Inflammatory macrophage treated with lipopolysaccharide for 1 hour (primary cell): ENCODE data around the gene GPR183.
A peak's percentile ranks its signal among the peaks of the same experiment; 100 is the strongest.

Source experiments
- DNase-seq, 2 donors: peaks; one replicate each; pipeline ENCODE4 v3.0.0-alpha.2; 2020 to 2022

GPR183 gene

GRCh38 chr13:99339230-99339721 lies 32.1 kb upstream of the GPR183 start:
- no peak for DNase-seq

DNA sequence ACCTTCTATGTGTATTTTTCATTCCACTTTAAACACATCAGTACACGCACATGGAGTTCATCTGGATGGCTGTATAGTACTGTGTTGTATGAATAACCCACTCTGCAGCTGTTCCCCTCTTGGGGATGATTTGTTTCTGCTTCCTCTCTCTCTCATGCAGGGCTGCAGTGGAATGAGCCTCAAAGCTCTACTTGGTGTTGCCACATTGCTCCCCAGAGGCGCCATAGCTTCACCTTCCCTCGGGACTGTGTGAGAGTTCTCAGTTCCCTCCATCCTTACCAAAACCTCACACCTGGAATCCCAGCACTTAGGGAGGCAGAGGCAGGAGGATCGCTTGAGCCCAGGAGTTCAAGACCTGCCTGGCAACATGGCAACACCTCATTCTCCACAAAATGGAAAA lies 28.4 kb upstream of the GPR183 start:
- no peak for DNase-seq

DNA sequence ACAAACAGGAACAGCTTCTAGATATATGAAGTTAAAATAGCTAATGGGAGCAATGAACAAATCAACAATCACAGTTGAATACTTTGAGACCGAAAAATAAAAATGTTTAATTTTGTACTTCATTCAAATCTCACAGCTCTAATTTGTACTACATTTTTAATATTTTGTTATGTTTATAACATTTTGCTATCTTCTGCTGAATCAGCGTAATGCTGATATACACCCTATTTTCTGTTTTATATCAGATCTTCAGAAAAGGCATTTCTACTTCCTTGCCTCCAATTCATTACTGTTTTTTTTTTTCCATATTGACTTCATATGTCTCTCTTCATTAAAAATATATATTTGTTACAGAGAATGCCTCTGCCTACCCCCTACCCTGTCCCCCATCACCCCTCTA lies 27.9 kb upstream of the GPR183 start:
- no peak for DNase-seq

DNA sequence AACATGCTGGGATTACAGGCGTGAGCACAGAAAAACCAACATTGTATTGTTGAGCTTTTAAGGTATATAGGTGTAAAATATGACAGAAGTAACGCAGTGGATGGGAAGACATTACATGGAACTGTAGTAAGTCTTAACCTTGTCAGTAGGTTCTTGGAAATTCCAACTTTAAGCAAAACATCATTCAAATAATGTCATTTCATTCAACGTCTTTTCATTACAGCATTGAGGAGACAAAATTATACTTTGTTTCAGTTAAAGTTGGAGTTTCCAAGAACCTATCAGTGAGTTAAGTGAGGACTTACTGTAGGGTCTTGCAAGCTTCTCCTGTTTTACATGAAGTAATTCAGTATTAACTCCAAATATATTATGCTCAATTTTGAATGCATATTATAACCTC lies 27.0 kb upstream of the GPR183 start:
- peak; percentile 34 to 64 for DNase-seq

- DNase-seq = no peak
Measured at GRCh38 chr13:99332456-99332855, 25.3 kb upstream of the GPR183 start.

DNA sequence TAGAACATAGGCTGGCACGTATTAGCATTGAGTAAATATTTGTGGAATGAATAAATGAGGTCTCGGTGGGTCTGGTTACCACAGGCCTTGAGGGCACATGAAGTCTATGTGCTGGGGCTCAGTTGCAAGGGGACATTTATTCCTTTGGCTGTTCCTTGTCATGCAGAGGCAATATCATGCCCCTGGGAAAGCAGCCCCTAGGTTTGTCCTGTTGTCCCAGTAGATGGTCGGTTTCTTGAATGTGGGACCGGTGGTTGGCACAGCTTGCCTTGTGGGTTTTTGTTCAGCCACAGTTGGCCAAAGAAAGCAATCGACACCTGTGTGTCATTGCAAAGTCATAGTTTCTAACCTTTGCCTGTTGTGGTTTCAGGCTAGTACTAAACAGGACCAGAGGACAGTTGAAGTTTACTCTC lies 24.7 kb upstream of the GPR183 start:
- no peak for DNase-seq

GRCh38 chr13:99330942-99331341 lies 23.7 kb upstream of the GPR183 start:
- DNase-seq = no peak

DNA sequence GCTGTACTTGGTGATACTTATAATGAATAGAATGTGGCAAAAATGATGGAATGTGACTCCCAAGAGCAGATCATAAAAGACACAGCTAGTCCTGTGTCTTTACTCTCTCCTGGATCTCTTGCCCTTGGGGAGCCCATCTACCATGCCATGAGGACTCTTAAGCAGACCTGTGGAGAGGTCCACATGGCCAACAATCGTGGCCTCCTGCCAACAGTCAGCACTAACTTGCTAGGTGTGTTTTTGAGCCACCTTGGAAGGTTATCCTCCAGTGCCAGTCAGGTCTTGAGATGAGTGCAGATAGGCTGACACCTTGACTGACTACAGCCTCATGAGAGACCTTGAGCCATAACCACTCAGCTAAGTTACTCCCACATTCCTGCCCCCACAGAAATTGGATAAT lies 22.3 kb upstream of the GPR183 start:
- no peak for DNase-seq

GRCh38 chr13:99327761-99328160 lies 20.6 kb upstream of the GPR183 start:
- DNase-seq = no peak

DNA sequence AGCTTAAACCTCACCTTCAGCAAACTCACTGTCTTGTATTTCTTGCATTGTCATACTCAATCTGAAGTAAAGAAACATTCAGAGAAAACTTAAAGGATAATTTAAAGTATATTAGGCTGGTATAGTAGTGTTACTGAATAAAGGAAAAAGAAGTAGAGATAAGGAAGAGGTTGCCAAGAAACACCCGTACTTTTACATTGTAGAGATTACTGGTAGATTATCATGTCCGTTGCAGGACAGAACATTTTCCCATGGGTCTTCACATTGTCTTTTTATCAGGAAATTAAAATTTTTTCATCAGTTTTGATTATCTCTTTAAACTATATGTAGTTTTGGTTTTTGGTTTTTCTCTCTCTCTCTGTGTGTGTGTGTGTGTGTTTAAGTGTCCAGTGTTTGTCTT lies 19.9 kb upstream of the GPR183 start:
- no peak for DNase-seq

GRCh38 chr13:99326012-99326411 lies 18.8 kb upstream of the GPR183 start:
- DNase-seq = no peak

DNA sequence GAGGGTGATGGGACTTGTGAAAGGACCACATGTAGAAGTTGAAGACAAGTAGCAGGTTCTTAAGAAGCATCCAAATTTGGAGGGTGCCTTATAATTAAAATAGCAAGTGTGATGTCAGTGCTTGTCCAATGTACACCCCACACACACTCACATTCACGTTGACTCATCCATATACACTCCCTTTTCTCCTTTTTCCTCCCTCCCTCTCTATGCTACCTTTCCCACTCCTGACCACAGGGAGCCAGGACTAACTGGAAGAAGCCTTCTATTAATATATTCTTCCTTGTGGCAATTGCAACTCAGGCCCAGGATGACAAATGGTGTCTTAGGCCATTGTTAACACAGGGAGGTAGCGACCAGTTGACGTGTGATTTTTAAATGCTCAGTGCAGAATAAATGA lies 16.3 kb upstream of the GPR183 start:
- DNase-seq = no peak

DNA sequence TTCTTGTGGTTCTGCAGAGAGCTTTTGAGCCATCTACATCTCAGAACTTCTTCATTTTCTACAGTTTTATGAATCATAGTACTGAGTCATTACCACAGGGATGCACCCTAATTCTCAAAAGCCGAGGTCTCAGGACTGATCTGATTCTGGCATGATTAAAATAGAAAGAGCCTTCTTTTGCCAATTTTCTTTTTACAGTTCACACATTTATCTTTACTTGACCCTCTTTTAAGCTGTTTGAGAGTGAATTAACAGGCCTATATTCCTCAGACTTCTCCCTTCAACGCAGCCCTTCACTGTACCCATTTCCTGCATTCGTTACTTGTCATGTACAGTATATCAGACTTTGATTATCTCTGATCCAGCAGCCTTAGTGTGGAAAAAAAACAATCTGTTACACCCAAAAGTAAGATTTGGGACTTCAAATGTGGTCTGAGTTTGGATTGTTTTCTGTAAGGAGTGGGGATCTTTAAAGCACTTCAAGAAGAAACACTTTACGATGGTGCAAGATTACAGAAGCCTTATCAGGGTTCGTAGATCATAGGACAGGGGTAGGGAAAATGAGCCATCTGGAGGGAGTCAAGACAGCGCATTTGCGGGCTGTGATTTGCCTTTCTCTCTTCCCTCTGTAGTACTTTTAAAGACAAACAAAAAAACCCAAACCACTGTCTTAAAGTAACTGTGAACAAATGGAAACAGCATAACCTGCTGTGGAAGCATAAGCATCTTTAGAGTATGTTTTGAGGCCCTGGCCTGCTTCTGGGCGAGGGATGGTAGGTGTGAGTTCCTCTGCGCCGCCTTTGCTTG lies 15.3 kb upstream of the GPR183 start:
- peak; percentile 80 to 83 for DNase-seq

GRCh38 chr13:99321709-99322108 lies 14.5 kb upstream of the GPR183 start:
- DNase-seq = no peak

DNA sequence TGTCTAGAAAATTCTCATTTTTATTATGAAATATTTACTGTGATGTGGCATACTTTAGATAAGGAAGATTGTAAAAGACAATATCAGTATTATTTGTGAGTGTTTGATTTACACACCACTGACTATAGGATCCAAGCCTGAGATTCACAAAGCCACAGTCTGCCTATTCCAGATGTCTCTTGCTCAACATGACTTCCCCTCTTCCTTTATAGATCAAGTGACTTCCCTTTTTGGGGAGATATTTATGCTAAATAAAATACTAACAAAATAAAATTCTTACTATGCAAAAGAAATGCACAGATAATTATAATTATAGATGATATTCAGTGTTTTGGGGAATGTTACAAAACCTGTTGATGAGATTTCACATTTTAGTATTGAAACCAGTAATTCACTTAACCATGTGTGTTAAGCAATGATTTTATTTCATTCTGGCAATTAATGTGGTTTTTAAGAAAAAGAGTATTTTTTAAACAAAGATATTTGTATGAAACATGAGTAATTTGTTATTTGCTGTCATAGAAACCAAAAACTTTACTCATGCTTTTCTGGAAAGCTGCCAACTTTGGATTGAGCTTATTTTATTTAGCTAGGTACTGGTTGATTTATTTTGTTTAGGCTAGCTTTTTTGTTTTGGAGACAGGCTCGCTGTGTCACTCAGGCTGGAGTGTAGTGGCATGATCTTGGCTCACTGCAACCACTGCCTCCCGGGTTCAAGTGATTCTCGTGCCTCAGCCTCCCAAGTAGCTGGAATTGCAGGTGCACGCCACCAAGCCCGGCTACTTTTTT lies 13.7 kb upstream of the GPR183 start:
- peak; percentile 67 to 76 for DNase-seq

DNA sequence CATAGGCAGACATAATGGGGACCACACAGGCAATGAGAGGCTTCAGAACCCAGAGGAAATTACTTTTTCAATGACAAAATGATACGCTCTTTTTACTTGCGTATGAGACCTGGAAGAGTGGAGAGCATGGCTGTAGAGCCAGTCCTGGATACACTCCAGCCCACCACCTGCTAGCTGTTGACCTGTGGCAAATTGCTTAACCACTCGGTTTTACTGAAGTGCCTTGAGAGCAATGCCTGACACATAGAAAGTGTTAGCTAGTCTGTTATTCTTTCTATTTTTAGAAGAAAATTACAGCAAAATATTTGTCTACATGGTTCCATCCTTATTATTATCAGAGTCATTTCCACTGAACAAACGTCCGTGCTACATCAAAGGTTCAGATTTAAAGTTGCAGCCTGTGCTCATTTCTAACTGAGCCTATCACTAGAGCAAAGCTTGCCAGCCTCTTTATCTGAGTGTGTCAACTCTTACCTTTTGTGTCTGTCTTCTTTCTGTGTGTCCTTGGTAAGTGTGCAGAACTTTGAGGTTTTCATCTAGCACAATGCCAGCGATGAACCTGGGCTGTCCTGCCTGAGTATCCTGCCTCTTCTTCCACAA lies 9.6 kb upstream of the GPR183 start:
- DNase-seq = no peak

GRCh38 chr13:99316224-99316623 lies 9.0 kb upstream of the GPR183 start:
- no peak for DNase-seq

GRCh38 chr13:99315186-99315585 lies 8.0 kb upstream of the GPR183 start:
- no peak for DNase-seq

DNA sequence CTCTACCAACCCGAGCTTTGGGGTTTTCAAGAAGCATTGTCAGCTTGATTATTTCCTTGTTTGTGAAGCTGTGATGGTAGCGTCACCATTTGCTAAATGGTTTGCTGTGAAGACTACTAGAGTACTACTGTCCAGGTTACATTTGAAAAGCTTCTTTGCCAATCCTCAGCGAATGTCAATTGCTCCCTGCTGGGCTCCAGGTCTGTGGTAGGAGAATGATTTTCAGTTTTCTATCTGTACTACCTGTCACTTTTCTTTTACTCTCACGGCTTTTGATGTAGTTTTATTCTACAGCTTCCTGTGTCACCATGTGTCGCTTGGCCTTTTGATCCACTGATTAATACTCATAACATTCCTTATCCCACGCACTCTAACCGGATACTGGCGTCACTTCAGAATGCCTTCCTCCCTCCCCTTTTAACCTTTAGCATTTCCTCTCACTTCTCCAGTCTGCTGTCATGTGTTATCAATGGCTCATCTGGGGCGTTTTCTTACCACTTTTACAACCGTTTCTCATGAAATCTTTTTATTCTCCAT lies 7.5 kb upstream of the GPR183 start:
- peak in 1 of 2 donors; percentile 64 for DNase-seq

DNA sequence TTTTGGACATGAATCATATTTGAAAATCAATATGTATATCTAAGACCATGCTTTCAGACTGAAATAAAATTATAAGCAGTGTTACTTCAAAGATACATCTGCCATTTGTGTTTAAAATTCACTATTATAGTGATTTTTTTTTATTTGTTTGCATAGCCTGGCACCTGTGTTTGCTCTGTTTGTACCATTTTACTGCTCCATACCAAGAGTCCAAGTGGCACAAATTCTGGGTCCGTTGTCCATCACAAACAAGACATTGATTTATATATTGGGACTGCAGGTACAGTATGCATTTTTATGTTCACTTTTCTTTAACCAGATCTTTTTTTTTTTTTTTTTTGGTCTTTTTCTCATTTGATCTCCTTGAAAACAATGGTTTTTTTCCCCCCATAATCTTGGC lies 6.7 kb upstream of the GPR183 start:
- DNase-seq = no peak

DNA sequence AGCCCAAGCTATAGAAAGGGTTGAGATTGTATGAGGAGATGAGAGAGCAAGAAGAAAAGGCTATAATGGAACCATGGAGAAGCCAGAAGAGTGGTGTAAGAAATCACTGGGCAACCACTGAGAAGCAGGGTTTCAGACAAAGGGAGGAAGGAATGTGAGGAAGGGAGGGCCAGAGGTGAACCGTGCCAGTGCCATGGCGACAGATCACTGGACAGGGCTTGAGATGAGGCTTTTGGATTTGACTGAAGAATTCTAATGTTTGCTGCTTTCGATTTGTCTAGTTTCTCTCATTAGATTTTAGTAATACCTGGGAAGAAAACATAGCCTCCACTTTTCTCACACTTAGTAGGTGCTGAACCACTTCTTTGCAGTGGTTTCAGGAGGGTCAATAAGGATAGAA lies 6.3 kb upstream of the GPR183 start:
- no peak for DNase-seq

GRCh38 chr13:99312493-99312883 lies 5.3 kb upstream of the GPR183 start:
- DNase-seq = peak; percentile 93 to 99

DNA sequence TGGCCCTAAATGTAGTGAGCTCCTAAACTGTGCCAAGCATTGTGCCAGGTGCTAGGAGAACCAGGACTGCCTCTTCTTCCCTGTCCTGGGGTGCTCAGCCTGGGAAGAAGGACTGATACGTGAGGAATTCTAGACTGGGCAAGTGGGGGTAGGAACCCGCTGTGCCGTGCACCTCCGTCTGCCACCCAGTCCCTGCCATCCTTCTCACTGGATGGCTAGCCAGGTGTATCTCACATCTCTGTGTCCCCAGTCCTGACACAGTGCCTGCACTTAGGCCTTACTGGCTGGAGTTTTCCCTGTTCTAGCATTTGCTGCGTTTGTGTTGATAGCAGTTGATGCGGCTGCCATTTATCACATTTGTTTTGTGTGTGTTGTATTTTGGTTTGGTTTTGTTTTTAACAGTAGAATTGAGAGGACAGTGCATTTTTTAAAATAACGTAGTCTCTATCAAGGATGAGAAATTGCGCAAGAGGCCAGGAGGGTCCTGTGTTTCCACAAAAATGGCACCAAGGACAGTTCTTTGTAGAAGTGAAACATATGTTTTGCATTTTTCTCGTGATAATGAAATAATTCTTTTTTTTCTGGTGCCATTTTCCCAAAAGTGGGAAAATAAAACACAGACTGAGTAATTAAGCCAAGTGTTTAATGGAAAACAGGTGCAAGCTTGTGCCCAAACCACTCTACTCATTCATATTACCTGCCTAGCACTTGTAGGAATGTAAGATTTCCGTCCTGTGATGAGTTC lies 4.7 kb upstream of the GPR183 start:
- DNase-seq = no peak
